Neuron (in vitro differentiated cells): Measurements from ENCODE around the gene CEP97.

Source experiments
- H2AFZ ChIP-seq: one replicate; pipeline ENCODE4 v1.6.1; 2013; ENCODE audit warnings: low read depth, mild to moderate bottlenecking, inconsistent platforms, low read length, moderate library complexity
- H3K27me3 ChIP-seq: one replicate; pipeline ENCODE4 v1.6.1; 2013; ENCODE audit warnings: low read length; ENCODE audit not compliant: insufficient read depth
- H3K36me3 ChIP-seq: one replicate; pipeline ENCODE4 v1.6.1; 2013; ENCODE audit warnings: low read length; ENCODE audit not compliant: insufficient read depth
- H3K4me1 ChIP-seq: one replicate; pipeline ENCODE4 v1.6.1; 2013; ENCODE audit warnings: low read length; ENCODE audit not compliant: insufficient read depth
- H3K4me3 ChIP-seq: 2 replicates; pipeline ENCODE4 v1.5.1; 2013; ENCODE audit warnings: mild to moderate bottlenecking, low read length, moderate library complexity
- H3K9me3 ChIP-seq: one replicate; pipeline ENCODE4 v1.6.1; 2013; ENCODE audit warnings: low read length

CEP97 gene

GRCh38 chr3:101817992-101818391, 93.6 kb downstream of the CEP97 start:
- Histone ChIP-seq H3K4me1 (no peaks in the 10 kb centered on the region), H3K4me3 (no peak overlapping the region), H3K36me3 (peaks cover 6% of the 10 kb centered on the region), H3K9me3 (peaks cover 3% of the 10 kb centered on the region), H2AFZ (no peak overlapping the region), H3K27me3 (no peaks in the 10 kb centered on the region)

GRCh38 chr3:101819649-101820206, 95.3 kb downstream of the CEP97 start:
- no peaks in the 10 kb centered on the region for H3K27me3 ChIP-seq
- H3K4me3 ChIP-seq = no peak overlapping the region
- H3K9me3 ChIP-seq = peaks cover 3% of the 10 kb centered on the region
- H2AFZ ChIP-seq = no peak overlapping the region
- peaks cover 6% of the 10 kb centered on the region for H3K36me3 ChIP-seq
- H3K4me1 ChIP-seq = no peaks in the 10 kb centered on the region
